C1 segment of cervical spinal cord (tissue), 14 donors: ENCODE data around the gene PLVAP.
A peak's percentile ranks its signal among the peaks of the same experiment; 100 is the strongest.

ENCODE experiments used
- DNase-seq, 14 donors: peaks; one replicate each; lab custom pipeline; 2025; lab: John Stamatoyannopoulos, UW

The PLVAP gene

GRCh38 chr19:17334414-17335409 lies 42.4 kb downstream of the PLVAP start, which contains the start of gene ANO8:
ANO8 (minus strand) TSS chr19:17334855; CDS start chr19:17334670, 185 bp downstream.
- DNase-seq, result peak; percentile 52 to 98 (median 88)

- peak in 2 of 14 donors; percentile 22 to 36 for DNase-seq
These were observed 43.3 kb downstream of the PLVAP start for GRCh38 chr19:17333611-17334413.

- peak in 1 of 14 donors; percentile 48 for DNase-seq
These were observed 44.2 kb downstream of the PLVAP start for GRCh38 chr19:17332677-17333581.

- DNase-seq, result no peak
These were observed 44.8 kb downstream of the PLVAP start for GRCh38 chr19:17332360-17332676.

GRCh38 chr19:17331045-17331558 lies 46.0 kb downstream of the PLVAP start:
- DNase-seq, result no peak

GRCh38 chr19:17330262-17331044 lies 46.7 kb downstream of the PLVAP start:
- no peak for DNase-seq

- peak in 1 of 14 donors; percentile 19 for DNase-seq
These were observed 47.5 kb downstream of the PLVAP start for GRCh38 chr19:17329366-17330261.

GRCh38 chr19:17328517-17329365 lies 48.4 kb downstream of the PLVAP start:
- no peak for DNase-seq

- DNase-seq, result peak in 2 of 14 donors; percentile 15 to 31
These were observed 49.3 kb downstream of the PLVAP start for GRCh38 chr19:17327654-17328516.

- no peak for DNase-seq
These were observed 50.0 kb downstream of the PLVAP start for GRCh38 chr19:17327068-17327653.

- no peak for DNase-seq
These were observed 50.6 kb downstream of the PLVAP start for GRCh38 chr19:17326595-17326966.

- peak in 11 of 14 donors; percentile 18 to 73 (median 53) for DNase-seq
These were observed 51.1 kb downstream of the PLVAP start for GRCh38 chr19:17325881-17326594.

- peak in 1 of 14 donors; percentile 22 for DNase-seq
These were observed 52.0 kb downstream of the PLVAP start for GRCh38 chr19:17325133-17325532.

- no peak for DNase-seq
These were observed 52.6 kb downstream of the PLVAP start for GRCh38 chr19:17324357-17325114.

GRCh38 chr19:17323964-17324332 lies 53.2 kb downstream of the PLVAP start:
- DNase-seq, result no peak
